Liver (tissue), 3 donors: ENCODE data around the gene WASF1.

Experiments used
- CTCF ChIP-seq: fragments of 150-350 bp; IDR thresholded peaks from 2 replicates; pipeline ENCODE4 v1.5.1; 2017; ENCODE audit warnings: improper control_type of control experiment, low read depth, low read length; ENCODE audit not compliant: missing input control
- EGR1 ChIP-seq, 2 donors: IDR thresholded peaks; 2 replicates each; pipeline ENCODE4 v1.6.1; 2016 to 2018; ENCODE audit warnings: antibody characterized with exemption in 2 of 2, low read depth in 2 of 2
- FOXA1 ChIP-seq: IDR thresholded peaks from 2 replicates; pipeline ENCODE4 v1.6.1; 2016; ENCODE audit warnings: antibody characterized with exemption
- GABPA ChIP-seq, 2 donors: IDR thresholded peaks in 1 of 2; conservative IDR thresholded peaks in 1 of 2; 2 replicates each; pipeline ENCODE4 v1.6.1; 2016; ENCODE audit warnings: antibody characterized with exemption in 2 of 2, mild to moderate bottlenecking in 1 of 2, moderate library complexity in 1 of 2
- MAX ChIP-seq: IDR thresholded peaks from 2 replicates; pipeline ENCODE4 v1.6.1; 2016; ENCODE audit warnings: antibody characterized with exemption
- RAD21 ChIP-seq, 2 donors: IDR thresholded peaks; 2 replicates each; pipeline ENCODE4 v1.6.1; 2016; ENCODE audit warnings: antibody characterized with exemption in 2 of 2, mild to moderate bottlenecking in 2 of 2
- REST ChIP-seq: IDR thresholded peaks from 2 replicates; pipeline ENCODE4 v1.6.1; 2016; ENCODE audit warnings: antibody characterized with exemption, mild to moderate bottlenecking
- RXRA ChIP-seq, 2 donors: IDR thresholded peaks; 2 replicates each; pipeline ENCODE4 v1.6.1; 2017 to 2018; ENCODE audit warnings: antibody characterized with exemption in 2 of 2, mild to moderate bottlenecking in 1 of 2
- donor health status: healthy.
- donor health status: healthy.

- TF ChIP-seq CTCF (no peak), FOXA1 (no peak), GABPA (IDR thresholded peaks at IDR 0.05 in 1 of 2, conservative IDR thresholded peaks at IDR 0.05 in 1 of 2) (no peak), RAD21 (IDR thresholded peaks at IDR 0.05) (no peak), RXRA (IDR thresholded peaks at IDR 0.05) (no peak), MAX (no peak), REST (no peak), EGR1 (IDR thresholded peaks at IDR 0.05; ENCODE audit: low read depth in 2 of 2) (no peak)
These were observed 65.5 kb downstream of the WASF1 start for GRCh38 chr6:110114004-110114403.
